SK-N-MC (cell line): ENCODE measurements around the gene ATXN10.

Experiments
- EZH2 ChIP-seq: fragments of 200-600 bp; sonication (generic); IDR thresholded peaks from one replicate; pipeline ENCODE4 v1.6.1; 2017; ENCODE audit warnings: antibody characterized with exemption
- FOXP2 ChIP-seq: optimal IDR thresholded peaks from 2 replicates; pipeline ENCODE3; 2011; ENCODE audit warnings: mild to moderate bottlenecking, moderate library complexity; ENCODE audit not compliant: insufficient read depth; ENCODE audit errors: extremely low read length, control extremely low read depth
- POLR2AphosphoS5 ChIP-seq: IDR thresholded peaks from 2 replicates; pipeline ENCODE4 v1.6.1; 2012; ENCODE audit warnings: mild to moderate bottlenecking, low read depth, low read length, borderline replicate concordance

- TF ChIP-seq EZH2 (no peak), POLR2AphosphoS5 (no peak), FOXP2 (no peak)
These were observed 206.6 kb downstream of the ATXN10 start for GRCh38 chr22:45878051-45878781.
